Lower leg skin (tissue), 3 donors: ENCODE data around the gene PRSS12.

Source experiments
- CTCF ChIP-seq, 3 donors: fragments of 450-650 bp; IDR thresholded peaks; one replicate each; pipeline ENCODE4 v1.5.1; 2016; ENCODE audit warnings: antibody characterized with exemption in 3 of 3, mild to moderate bottlenecking in 3 of 3, moderate library complexity in 2 of 3
- POLR2A ChIP-seq, 2 donors: fragments of 450-650 bp; IDR thresholded peaks; one replicate each; pipeline ENCODE4 v1.6.1; 2016 to 2017; ENCODE audit warnings: antibody characterized with exemption in 2 of 2, mild to moderate bottlenecking in 1 of 2, moderate library complexity in 1 of 2

GRCh38 chr4:118326585-118326984 is 26.2 kb downstream of the PRSS12 start:
- TF ChIP-seq CTCF (IDR thresholded peaks at IDR 0.05) = no peak
- no peak for TF ChIP-seq POLR2A (IDR thresholded peaks at IDR 0.05)
